Measurements from ENCODE around the gene SCAMP5. TPM values are rescaled to one million over a fixed set of nuclear protein-coding genes. Genes with fewer than 3 reads are reported as not detected.
A peak's percentile ranks its signal among the peaks of the same experiment; 100 is the strongest.

Gene SCAMP5
- total RNA-seq, 3 donors from 2014 or later (not counting 1 experiment from before 2014, with no cell fraction given): 0.09 to 2.7 (median 0.54) TPM

DNA sequence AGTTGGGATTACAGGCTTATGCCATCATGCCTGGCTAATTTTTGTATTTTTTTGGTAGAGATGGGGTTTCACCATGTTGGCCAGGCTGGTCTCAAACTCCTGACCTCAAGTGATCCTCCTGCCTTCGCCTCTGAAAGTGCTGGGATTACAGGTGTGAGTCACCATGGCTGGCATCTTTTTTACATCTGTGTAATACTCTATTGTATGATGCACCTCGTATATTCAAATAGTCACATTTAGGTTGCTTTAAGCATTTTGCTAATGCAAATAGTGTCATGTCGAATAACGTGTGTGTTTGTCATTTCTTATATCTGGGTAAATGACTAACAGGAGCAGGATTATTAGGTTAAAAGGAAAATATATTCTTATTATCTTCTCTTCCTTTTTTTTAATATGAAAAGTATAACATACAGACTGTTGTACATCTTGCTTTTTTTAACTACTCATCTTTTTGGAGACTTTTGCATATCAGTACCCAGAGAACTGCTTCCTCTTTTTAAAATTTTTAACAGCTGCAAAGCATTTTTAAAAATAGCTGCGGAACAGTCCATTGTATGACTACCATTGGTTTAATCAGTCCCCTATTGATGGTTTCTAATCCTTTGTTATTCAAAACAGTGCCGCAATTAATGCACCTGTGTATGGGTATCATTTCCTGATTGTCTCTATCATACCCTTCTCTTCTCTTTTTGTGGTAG, 13.4 kb downstream of the SCAMP5 start:
- WGBS (ENCODE audit: insufficient coverage): 7% methylated on average over 2 of the region's 6 CpGs

DNA sequence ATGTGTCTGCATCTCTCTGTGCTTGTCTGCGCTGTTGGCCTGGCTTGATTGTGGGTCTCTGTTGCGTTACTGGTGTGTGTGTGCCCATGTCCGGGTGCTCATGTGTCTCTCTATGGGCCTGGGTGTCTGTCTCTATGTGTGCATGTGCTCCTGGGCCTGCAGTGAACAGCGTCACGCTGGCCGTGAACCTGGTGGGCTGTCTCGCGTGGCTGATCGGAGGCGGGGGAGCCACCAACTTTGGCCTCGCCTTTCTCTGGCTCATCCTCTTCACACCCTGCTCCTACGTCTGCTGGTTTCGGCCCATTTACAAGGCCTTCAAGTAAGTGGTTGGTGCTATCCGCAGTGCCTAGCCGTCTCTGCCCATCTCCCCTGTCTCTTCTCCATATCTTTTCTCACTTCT, 21.1 kb downstream of the SCAMP5 start:
- DNase-seq (no peak), ATAC-seq (no peak)
- no peaks in the 10 kb centered on the region for H3K4me1 ChIP-seq (ENCODE audit: control insufficient read depth, insufficient read depth, low read length)
- Mint-ChIP-seq H3K4me1 (no peaks in the 10 kb centered on the region), H3K4me3 (no peak overlapping the region), H3K36me3 (no peaks in the 10 kb centered on the region), H3K27me3 (ENCODE audit: low read depth in 2 of 2) (no peaks in the 10 kb centered on the region), H3K27ac (no peak overlapping the region), H3K9me3 (no peaks in the 10 kb centered on the region)
- H3K27me3 ChIP-seq (ENCODE audit: control insufficient read depth, insufficient read depth, low read length): no peaks in the 10 kb centered on the region
- no peaks in the 10 kb centered on the region for H3K36me3 ChIP-seq (ENCODE audit: control insufficient read depth, insufficient read depth, low read length)
- H3K27ac ChIP-seq (ENCODE audit: low read length): no peak overlapping the region
- TF ChIP-seq, protein P1, sequence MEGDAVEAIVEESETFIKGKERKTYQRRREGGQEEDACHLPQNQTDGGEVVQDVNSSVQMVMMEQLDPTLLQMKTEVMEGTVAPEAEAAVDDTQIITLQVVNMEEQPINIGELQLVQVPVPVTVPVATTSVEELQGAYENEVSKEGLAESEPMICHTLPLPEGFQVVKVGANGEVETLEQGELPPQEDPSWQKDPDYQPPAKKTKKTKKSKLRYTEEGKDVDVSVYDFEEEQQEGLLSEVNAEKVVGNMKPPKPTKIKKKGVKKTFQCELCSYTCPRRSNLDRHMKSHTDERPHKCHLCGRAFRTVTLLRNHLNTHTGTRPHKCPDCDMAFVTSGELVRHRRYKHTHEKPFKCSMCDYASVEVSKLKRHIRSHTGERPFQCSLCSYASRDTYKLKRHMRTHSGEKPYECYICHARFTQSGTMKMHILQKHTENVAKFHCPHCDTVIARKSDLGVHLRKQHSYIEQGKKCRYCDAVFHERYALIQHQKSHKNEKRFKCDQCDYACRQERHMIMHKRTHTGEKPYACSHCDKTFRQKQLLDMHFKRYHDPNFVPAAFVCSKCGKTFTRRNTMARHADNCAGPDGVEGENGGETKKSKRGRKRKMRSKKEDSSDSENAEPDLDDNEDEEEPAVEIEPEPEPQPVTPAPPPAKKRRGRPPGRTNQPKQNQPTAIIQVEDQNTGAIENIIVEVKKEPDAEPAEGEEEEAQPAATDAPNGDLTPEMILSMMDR (IDR thresholded peaks at IDR 0.05): no peak
- no peak overlapping the region for H3K4me3 ChIP-seq (ENCODE audit: low read length)
- no peaks in the 10 kb centered on the region for H3K9me3 ChIP-seq (ENCODE audit: control insufficient read depth, insufficient read depth, low read length)
- 96% methylated on average over 15 of the region's 15 CpGs for WGBS (ENCODE audit: insufficient coverage)
- intact Hi-C loops (cut with micrococcal nuclease): no loop called here

More for the DNA sequence above, 13.4 kb downstream of the SCAMP5 start:
- ATAC-seq: peak in 1 of 3 donors; percentile 35
- no peaks in the 10 kb centered on the region for H3K9me3 Mint-ChIP-seq
- no peak overlapping the region for H3K27ac Mint-ChIP-seq
- H3K27me3 Mint-ChIP-seq (ENCODE audit: low read depth in 2 of 2): peaks cover 3 to 7% of the 10 kb centered on the region in 2 donors
- peaks cover 12% of the 10 kb centered on the region for H3K4me1 ChIP-seq (ENCODE audit: control insufficient read depth, insufficient read depth, low read length)
- DNase-seq: no peak
- intact Hi-C loops (cut with micrococcal nuclease): no loop called here
- H3K36me3 ChIP-seq (ENCODE audit: control insufficient read depth, insufficient read depth, low read length): no peaks in the 10 kb centered on the region
- TF ChIP-seq, protein P1 (IDR thresholded peaks at IDR 0.05): no peak
- peaks cover 2% of the 10 kb centered on the region for H3K27me3 ChIP-seq (ENCODE audit: control insufficient read depth, insufficient read depth, low read length)
- H3K9me3 ChIP-seq (ENCODE audit: control insufficient read depth, insufficient read depth, low read length): no peaks in the 10 kb centered on the region
- no peaks in the 10 kb centered on the region for H3K36me3 Mint-ChIP-seq
- peak overlapping the region; percentile 30 for H3K27ac ChIP-seq (ENCODE audit: low read length)
- no peak overlapping the region for H3K4me3 Mint-ChIP-seq
- H3K4me3 ChIP-seq (ENCODE audit: low read length): no peak overlapping the region
- no peaks in the 10 kb centered on the region for H3K4me1 Mint-ChIP-seq

DNA sequence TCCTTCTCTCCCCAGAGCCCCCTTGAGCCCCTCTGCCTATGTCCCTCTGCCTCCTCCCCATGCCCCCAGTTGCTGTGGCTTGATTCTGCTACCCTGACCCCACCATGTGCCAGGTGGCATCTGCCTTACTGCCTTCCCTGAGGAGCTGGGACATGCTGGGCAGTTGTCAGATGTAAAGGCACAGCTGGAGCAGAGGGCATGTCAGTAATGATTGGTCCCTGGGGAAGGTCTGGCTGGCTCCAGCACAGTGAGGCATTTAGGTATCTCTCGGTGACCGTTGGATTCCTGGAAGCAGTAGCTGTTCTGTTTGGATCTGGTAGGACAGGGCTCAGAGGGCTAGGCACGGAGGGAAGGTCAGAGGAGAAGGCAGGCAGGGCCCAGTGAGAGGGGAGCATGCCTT, 24.6 kb downstream of the SCAMP5 start:
- no peak for ATAC-seq
- H3K27ac ChIP-seq (ENCODE audit: low read length): no peak overlapping the region
- 90% methylated on average over 3 of the region's 3 CpGs for WGBS (ENCODE audit: insufficient coverage)
- DNase-seq: no peak
- peaks cover 5 to 18% of the 10 kb centered on the region in 2 donors for H3K4me1 Mint-ChIP-seq
- H3K9me3 Mint-ChIP-seq: no peaks in the 10 kb centered on the region
- peaks cover 18% of the 10 kb centered on the region for H3K4me1 ChIP-seq (ENCODE audit: control insufficient read depth, insufficient read depth, low read length)
- no peaks in the 10 kb centered on the region for H3K36me3 ChIP-seq (ENCODE audit: control insufficient read depth, insufficient read depth, low read length)
- intact Hi-C loops (cut with micrococcal nuclease): no loop called here
- no peaks in the 10 kb centered on the region for H3K27me3 Mint-ChIP-seq (ENCODE audit: low read depth in 2 of 2)
- no peak overlapping the region for H3K4me3 Mint-ChIP-seq
- H3K27ac Mint-ChIP-seq: no peak overlapping the region
- no peak overlapping the region for H3K4me3 ChIP-seq (ENCODE audit: low read length)
- H3K9me3 ChIP-seq (ENCODE audit: control insufficient read depth, insufficient read depth, low read length): no peaks in the 10 kb centered on the region
- H3K36me3 Mint-ChIP-seq: no peaks in the 10 kb centered on the region
- no peaks in the 10 kb centered on the region for H3K27me3 ChIP-seq (ENCODE audit: control insufficient read depth, insufficient read depth, low read length)
- TF ChIP-seq, protein P1 (IDR thresholded peaks at IDR 0.05): no peak

DNA sequence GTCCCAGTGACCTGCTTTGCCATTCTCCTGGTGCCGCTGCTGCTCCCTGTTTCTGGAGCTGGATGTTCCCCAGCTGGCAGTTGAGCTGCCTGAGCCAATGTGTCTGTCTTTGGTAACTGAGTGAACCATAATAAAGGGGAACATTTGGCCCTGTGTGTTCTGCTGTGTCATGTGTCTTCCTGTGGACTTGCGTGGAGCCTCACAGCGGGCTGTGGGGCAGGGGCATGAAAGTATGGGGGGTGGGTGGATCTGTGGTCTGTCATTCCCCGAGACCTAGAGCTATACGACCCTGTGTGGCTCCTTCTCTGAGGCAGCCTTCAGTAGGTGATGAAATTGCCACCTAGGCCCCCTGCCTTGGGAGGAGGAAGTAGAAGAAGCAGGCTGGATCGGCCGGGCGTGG, 26.0 kb downstream of the SCAMP5 start:
- intact Hi-C loops (cut with micrococcal nuclease): no loop called here
- Mint-ChIP-seq H3K4me3 (no peak overlapping the region), H3K4me1 (peaks cover 11 to 24% of the 10 kb centered on the region in 2 donors), H3K36me3 (no peaks in the 10 kb centered on the region), H3K27me3 (ENCODE audit: low read depth in 2 of 2) (no peaks in the 10 kb centered on the region), H3K9me3 (no peaks in the 10 kb centered on the region), H3K27ac (no peak overlapping the region)
- no peak for ATAC-seq
- Histone ChIP-seq H3K4me1 (ENCODE audit: control insufficient read depth, insufficient read depth, low read length) (peaks cover 19% of the 10 kb centered on the region), H3K4me3 (ENCODE audit: low read length) (no peak overlapping the region), H3K36me3 (ENCODE audit: control insufficient read depth, insufficient read depth, low read length) (no peaks in the 10 kb centered on the region), H3K27me3 (ENCODE audit: control insufficient read depth, insufficient read depth, low read length) (no peaks in the 10 kb centered on the region), H3K9me3 (ENCODE audit: control insufficient read depth, insufficient read depth, low read length) (no peaks in the 10 kb centered on the region), H3K27ac (ENCODE audit: low read length) (no peak overlapping the region)
- WGBS (ENCODE audit: insufficient coverage): 42% methylated on average over 5 of the region's 8 CpGs
- TF ChIP-seq, protein P1 (IDR thresholded peaks at IDR 0.05): no peak
- no peak for DNase-seq
